Endodermal cell (in vitro differentiated cells): ENCODE measurements around the gene PTEN. TPM values are rescaled to one million over a fixed set of nuclear protein-coding genes. Genes with fewer than 3 reads are reported as not detected.

Experiments
- DNase-seq: peaks from one replicate; pipeline ENCODE4 v3.0.0-alpha.2; 2017
- H3K27ac ChIP-seq: 2 replicates; pipeline ENCODE4 v1.5.1; 2013; ENCODE audit warnings: mild to moderate bottlenecking, low read depth, low read length, moderate library complexity
- H3K27me3 ChIP-seq: 2 replicates; pipeline ENCODE4 v1.6.1; 2013; ENCODE audit warnings: mild to moderate bottlenecking, low read length, moderate library complexity; ENCODE audit not compliant: insufficient read depth, control insufficient read depth, poor library complexity, severe bottlenecking
- H3K36me3 ChIP-seq: 2 replicates; pipeline ENCODE4 v1.7.0; 2013; ENCODE audit warnings: mild to moderate bottlenecking, low read length, moderate library complexity; ENCODE audit not compliant: control insufficient read depth, insufficient read depth
- H3K4me1 ChIP-seq: one replicate; pipeline ENCODE4 v1.7.0; 2013; ENCODE audit warnings: low read length; ENCODE audit not compliant: control insufficient read depth, insufficient read depth
- H3K4me3 ChIP-seq: 2 replicates; pipeline ENCODE4 v1.5.1; 2013; ENCODE audit warnings: mild to moderate bottlenecking, low read length, moderate library complexity
- H3K9ac ChIP-seq: 2 replicates; pipeline ENCODE4 v1.6.1; 2013; ENCODE audit warnings: mild to moderate bottlenecking, low read length, moderate library complexity; ENCODE audit not compliant: poor library complexity, severe bottlenecking; ENCODE audit errors: extremely low read depth
- H3K9me3 ChIP-seq: 2 replicates; pipeline ENCODE4 v1.6.1; 2013; ENCODE audit warnings: mild to moderate bottlenecking, low read length, moderate library complexity; ENCODE audit not compliant: control insufficient read depth
- H3K27ac Mint-ChIP-seq: 2 replicates; pipeline ENCODE4 v1.8.0; 2020; ENCODE audit warnings: mixed read lengths
- H3K27me3 Mint-ChIP-seq: 2 replicates; pipeline ENCODE4 v1.8.0; 2021; ENCODE audit warnings: mild to moderate bottlenecking, mixed read lengths; ENCODE audit not compliant: insufficient read depth
- H3K36me3 Mint-ChIP-seq: 2 replicates; pipeline ENCODE4 v1.8.0; 2020; ENCODE audit warnings: low read depth, mixed read lengths
- H3K4me1 Mint-ChIP-seq: 2 replicates; pipeline ENCODE4 v1.8.0; 2020; ENCODE audit warnings: mixed read lengths
- H3K4me3 Mint-ChIP-seq: 2 replicates; pipeline ENCODE4 v1.8.0; 2020; ENCODE audit warnings: mild to moderate bottlenecking, moderate library complexity, mixed read lengths
- H3K9me3 Mint-ChIP-seq: 2 replicates; pipeline ENCODE4 v1.8.0; 2020; ENCODE audit warnings: mild to moderate bottlenecking, mixed read lengths
- WGBS, 2 experiments: methylation state at CpG; one replicate each; pipeline versions ENCODE4 v1.1.5 to v1.1.7; 2013; ENCODE audit warnings: missing lambda C conversion rate in 2 of 2, mixed read lengths in 1 of 2; ENCODE audit not compliant: insufficient coverage in 1 of 2, insufficient read length in 1 of 2; 5-methylcytosine and 5-hydroxymethylcytosine counted together
- total RNA-seq, 2 donors: library from RNA; stranded (reverse); fragmentation: NEBNext Ultra II Directional in 1 of 2; extraction: Animal tissue kit (Norgen Biotek cat#: 25700) in 1 of 2; gene quantifications; 2 replicates in 1 of 2; 3 replicates in 1 of 2; pipeline ENCODE4 v1.2.1, GENCODE V29; 2021
- TF ChIP-seq, protein P1 (sequence below): fragments of 200-600 bp; sonication (generic); conservative IDR thresholded peaks from 2 replicates; pipeline ENCODE4 v1.5.0; 2021; ENCODE audit warnings: antibody characterized with exemption, mild to moderate bottlenecking

Gene PTEN
- total RNA-seq, 2 donors from 2014 or later: 41.7 to 45.0 TPM

DNA sequence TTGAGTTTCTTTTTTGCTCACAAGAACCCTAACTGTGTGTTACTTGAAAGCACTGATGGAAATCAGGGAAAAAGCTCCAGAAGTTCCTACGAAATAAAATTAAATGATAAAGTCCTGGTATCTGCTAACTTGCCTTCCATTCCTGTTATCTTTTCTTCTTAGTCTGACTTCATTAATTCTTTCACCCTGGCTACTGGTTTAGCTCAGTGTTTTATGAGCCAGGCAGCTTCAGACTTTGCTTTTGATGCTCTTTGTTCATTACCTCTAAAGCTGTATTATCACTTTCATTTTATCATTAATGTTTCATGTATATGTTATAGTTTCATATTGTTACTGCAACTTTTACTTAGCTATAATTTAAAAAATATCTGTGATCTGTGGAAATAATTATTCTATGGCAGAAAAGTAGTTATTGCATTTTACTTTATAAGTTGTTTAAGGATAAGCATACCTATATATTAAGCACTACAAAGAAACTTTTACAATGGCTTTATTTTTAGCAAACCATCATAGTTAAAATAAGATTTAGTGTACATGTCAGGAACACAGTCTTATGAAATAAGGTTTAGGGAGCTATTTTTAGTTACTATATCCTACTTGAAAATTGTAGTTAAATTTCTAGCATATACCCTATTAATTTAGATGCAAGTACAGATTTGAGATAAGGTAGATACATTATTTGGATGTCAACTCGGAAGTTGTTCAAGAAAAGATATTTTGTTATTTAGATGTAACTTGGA is 19.3 kb downstream of the PTEN start:
- no peak overlapping the region for H3K27ac Mint-ChIP-seq
- TF ChIP-seq, protein P1, sequence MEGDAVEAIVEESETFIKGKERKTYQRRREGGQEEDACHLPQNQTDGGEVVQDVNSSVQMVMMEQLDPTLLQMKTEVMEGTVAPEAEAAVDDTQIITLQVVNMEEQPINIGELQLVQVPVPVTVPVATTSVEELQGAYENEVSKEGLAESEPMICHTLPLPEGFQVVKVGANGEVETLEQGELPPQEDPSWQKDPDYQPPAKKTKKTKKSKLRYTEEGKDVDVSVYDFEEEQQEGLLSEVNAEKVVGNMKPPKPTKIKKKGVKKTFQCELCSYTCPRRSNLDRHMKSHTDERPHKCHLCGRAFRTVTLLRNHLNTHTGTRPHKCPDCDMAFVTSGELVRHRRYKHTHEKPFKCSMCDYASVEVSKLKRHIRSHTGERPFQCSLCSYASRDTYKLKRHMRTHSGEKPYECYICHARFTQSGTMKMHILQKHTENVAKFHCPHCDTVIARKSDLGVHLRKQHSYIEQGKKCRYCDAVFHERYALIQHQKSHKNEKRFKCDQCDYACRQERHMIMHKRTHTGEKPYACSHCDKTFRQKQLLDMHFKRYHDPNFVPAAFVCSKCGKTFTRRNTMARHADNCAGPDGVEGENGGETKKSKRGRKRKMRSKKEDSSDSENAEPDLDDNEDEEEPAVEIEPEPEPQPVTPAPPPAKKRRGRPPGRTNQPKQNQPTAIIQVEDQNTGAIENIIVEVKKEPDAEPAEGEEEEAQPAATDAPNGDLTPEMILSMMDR: no peak
- DNase-seq: no peak
- no peak overlapping the region for H3K4me3 Mint-ChIP-seq
- no peaks in the 10 kb centered on the region for H3K27me3 Mint-ChIP-seq
- H3K9me3 ChIP-seq: peaks cover 45% of the 10 kb centered on the region
- H3K27ac ChIP-seq: no peak overlapping the region
- no peaks in the 10 kb centered on the region for H3K4me1 ChIP-seq
- H3K36me3 ChIP-seq: peaks cover 70% of the 10 kb centered on the region
- H3K4me1 Mint-ChIP-seq: peaks cover 3% of the 10 kb centered on the region
- H3K27me3 ChIP-seq: no peaks in the 10 kb centered on the region
- peaks cover 30% of the 10 kb centered on the region for H3K9me3 Mint-ChIP-seq
- WGBS, 2 experiments: 88 to 90% methylated on average over 1 to 2 of the region's 2 CpGs
- H3K9ac ChIP-seq: no peak overlapping the region
- H3K4me3 ChIP-seq: no peak overlapping the region
- peaks cover 57% of the 10 kb centered on the region for H3K36me3 Mint-ChIP-seq

DNA sequence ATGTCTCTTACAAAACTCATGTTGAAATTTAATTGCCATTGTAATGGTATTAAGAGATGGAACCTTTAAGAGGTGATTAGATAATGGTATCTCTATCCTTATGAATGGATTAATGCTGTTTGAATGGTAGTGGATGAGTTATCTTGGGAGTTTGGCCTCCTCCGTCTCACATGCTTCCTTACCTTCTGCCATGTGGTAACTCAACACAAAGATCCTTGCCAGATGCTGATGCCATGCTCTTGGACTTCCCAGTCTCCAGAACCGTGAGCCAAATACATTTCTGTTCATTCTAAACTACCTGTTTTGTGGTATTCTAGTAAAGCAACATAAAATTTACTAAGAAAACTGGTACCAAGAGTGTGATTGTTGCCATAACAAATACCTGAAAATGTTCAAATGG is 23.2 kb downstream of the PTEN start:
- peaks cover 38% of the 10 kb centered on the region for H3K9me3 ChIP-seq
- H3K27me3 Mint-ChIP-seq: no peaks in the 10 kb centered on the region
- no peaks in the 10 kb centered on the region for H3K27me3 ChIP-seq
- H3K4me1 Mint-ChIP-seq: no peaks in the 10 kb centered on the region
- DNase-seq: no peak
- TF ChIP-seq, protein P1: no peak
- peaks cover 23% of the 10 kb centered on the region for H3K9me3 Mint-ChIP-seq
- no peak overlapping the region for H3K27ac ChIP-seq
- no peak overlapping the region for H3K9ac ChIP-seq
- H3K4me1 ChIP-seq: no peaks in the 10 kb centered on the region
- peak overlapping the region; percentile 63 for H3K4me3 ChIP-seq
- no peak overlapping the region for H3K4me3 Mint-ChIP-seq
- peaks cover 43% of the 10 kb centered on the region for H3K36me3 Mint-ChIP-seq
- 88 to 94% methylated on average over 1 to 2 of the region's 2 CpGs for WGBS, 2 experiments
- H3K36me3 ChIP-seq: peaks cover 64% of the 10 kb centered on the region
- H3K27ac Mint-ChIP-seq: no peak overlapping the region

DNA sequence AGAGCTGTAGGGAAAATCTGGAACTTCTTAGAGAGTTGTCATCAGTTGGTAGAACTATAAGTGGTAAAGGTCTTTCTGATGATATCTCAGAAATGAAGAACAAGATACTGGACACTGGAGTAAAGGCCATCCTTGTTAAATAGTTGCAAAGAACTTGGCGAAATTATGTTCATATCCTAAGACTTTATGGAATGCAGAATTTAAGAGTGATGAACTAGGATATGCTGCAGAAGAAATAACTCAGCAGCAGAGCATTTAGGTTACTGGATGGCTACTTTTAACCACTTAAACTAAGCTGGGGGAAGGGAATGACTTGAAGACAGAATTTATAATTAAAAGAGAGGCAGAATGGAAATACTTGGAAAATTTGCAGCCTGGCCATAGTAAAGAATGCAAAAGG is 23.7 kb downstream of the PTEN start:
- Histone ChIP-seq H3K9ac (no peak overlapping the region), H3K36me3 (peaks cover 62% of the 10 kb centered on the region), H3K27ac (no peak overlapping the region), H3K4me3 (peak overlapping the region; percentile 63), H3K4me1 (no peaks in the 10 kb centered on the region), H3K27me3 (no peaks in the 10 kb centered on the region), H3K9me3 (peaks cover 38% of the 10 kb centered on the region)
- TF ChIP-seq, protein P1: no peak
- H3K4me3 Mint-ChIP-seq: no peak overlapping the region
- H3K9me3 Mint-ChIP-seq: peaks cover 20% of the 10 kb centered on the region
- H3K27me3 Mint-ChIP-seq: no peaks in the 10 kb centered on the region
- no peak for DNase-seq
- H3K27ac Mint-ChIP-seq: no peak overlapping the region
- 95% methylated on average over 1 of the region's 1 CpG; no CpG with 5 or more reads in 1 of the 2 experiments for WGBS, 2 experiments
- H3K4me1 Mint-ChIP-seq: no peaks in the 10 kb centered on the region
- H3K36me3 Mint-ChIP-seq: peaks cover 38% of the 10 kb centered on the region
